A673 (cell line): ENCODE results near the gene CUX1.

ENCODE experiments used
- EZH2 ChIP-seq: fragments of 200-600 bp; sonication (generic); IDR thresholded peaks from 2 replicates; pipeline ENCODE4 v1.6.1; 2017; ENCODE audit warnings: borderline replicate concordance, low read depth, mild to moderate bottlenecking, mixed read lengths, antibody characterized with exemption, low read length; ENCODE audit not compliant: poor library complexity, severe bottlenecking
- TF ChIP-seq, protein P1 (sequence below): fragments of 300-800, 200-600 bp; sonication (generic); conservative IDR thresholded peaks from 2 replicates; pipeline ENCODE4 v1.5.1; 2017; ENCODE audit warnings: low read depth, mild to moderate bottlenecking, antibody characterized with exemption, low read length, moderate library complexity, mixed read lengths

DNA sequence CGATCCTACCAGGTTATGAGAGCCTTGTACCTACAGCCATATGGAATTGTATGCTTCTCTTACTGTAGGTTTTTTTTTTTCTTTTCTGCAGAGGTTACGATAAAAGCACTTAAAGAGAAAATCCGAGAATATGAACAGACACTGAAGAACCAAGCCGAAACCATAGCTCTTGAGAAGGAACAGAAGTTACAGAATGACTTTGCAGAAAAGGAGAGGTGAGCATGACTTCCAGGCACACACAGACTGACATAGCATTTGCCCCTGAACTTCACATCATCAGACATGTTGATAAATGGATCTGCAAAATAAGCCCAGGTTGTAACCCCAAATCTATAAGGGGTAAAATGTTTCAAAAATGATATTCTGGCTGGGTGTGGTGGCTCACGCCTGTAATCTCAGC lies 286.8 kb downstream of the CUX1 start:
- TF ChIP-seq, protein P1, sequence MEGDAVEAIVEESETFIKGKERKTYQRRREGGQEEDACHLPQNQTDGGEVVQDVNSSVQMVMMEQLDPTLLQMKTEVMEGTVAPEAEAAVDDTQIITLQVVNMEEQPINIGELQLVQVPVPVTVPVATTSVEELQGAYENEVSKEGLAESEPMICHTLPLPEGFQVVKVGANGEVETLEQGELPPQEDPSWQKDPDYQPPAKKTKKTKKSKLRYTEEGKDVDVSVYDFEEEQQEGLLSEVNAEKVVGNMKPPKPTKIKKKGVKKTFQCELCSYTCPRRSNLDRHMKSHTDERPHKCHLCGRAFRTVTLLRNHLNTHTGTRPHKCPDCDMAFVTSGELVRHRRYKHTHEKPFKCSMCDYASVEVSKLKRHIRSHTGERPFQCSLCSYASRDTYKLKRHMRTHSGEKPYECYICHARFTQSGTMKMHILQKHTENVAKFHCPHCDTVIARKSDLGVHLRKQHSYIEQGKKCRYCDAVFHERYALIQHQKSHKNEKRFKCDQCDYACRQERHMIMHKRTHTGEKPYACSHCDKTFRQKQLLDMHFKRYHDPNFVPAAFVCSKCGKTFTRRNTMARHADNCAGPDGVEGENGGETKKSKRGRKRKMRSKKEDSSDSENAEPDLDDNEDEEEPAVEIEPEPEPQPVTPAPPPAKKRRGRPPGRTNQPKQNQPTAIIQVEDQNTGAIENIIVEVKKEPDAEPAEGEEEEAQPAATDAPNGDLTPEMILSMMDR = no peak
- no peak for TF ChIP-seq EZH2
